Measurements from ENCODE around the gene YKT6.

The YKT6 gene

GRCh38 chr7:44258865-44259546 lies 58.2 kb downstream of the YKT6 start:
- no peak for DNase-seq (ENCODE audit: low read depth)

DNA sequence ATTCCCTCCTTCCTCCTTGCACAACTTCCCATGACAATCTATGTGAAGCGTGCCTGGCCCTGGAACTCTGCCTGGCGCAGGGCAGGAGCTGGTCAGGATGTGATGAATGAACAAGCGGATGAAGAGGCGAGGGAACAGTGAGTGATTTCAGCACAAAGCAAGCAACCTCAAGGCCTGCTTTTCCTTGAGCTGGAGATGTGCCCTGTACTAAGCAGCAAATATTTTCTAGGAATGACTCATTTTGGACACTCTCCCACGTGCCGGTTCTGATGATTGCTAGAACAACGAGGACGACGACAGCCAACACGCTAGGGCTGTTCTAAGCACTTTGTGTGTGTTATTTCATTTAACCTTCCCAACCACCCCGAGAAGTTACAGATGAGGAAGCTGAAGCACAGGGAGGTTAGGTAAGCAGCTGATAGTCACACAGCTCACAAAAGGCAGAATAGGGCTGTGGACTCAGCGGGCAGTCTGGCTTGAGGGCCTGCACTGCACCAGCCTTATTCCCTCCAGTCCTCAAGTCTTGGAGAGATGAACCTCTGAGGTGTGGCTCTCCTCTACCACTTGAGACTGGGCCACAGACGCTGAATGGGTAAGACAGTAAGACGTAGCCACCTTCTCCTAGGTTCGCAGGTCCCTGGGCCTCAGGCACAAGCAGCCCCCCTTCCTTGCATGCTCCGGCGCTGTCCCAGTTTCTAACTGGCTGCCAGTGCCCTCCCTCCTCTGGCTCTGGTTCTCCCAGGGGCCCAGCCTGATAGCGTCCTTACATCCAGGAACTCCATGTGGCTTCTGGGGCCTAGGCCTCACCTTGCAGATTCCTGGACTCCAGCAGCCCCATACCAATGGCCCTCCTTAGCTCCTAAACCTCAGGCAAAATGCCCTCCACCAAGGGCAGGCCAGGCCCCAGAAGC lies 59.0 kb downstream of the YKT6 start:
- DNase-seq (ENCODE audit: low read depth) = peak; percentile 90

DNA sequence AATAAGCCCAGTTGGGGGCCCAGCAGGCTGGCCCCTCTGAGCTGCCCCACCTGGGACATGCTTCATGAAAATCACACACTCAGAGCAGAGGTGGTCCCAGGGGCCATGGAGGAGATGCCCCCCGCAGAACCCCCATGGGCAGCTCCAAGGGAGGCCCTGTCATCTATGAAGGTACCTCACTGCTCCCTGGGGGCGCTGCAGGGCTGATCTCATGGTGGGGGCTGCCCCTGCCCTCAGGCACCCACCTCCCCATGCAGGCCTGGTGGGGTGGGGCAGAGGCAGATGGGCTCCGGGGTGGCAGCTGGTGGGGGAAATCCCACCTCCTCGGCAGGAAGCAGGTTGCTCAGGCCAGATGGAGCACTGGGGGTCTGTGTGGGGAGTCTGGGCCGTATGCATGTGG lies 60.5 kb downstream of the YKT6 start:
- DNase-seq (ENCODE audit: low read depth) = no peak

DNA sequence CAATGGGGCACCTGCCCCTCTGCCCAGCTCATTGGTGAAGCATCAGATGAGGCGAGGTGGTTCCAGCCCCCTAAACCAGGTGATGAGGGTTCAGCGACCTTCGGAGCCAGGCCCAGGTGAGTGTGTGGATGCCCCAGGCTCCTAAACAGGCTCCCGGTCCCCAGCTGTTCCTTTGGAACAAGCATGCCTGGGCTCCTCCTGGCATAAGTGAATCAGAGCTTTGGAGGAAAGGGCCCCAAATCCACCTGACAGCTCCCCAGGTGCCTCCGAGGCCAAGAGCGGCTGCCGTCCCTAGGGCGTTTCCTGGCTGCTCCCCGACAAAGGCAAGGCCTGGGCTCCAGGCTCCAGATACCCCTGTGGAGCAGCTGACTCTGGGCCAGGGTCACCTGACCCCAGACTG lies 61.3 kb downstream of the YKT6 start:
- DNase-seq (ENCODE audit: low read depth) = no peak

GRCh38 chr7:44263326-44264082 lies 62.7 kb downstream of the YKT6 start:
- no peak for DNase-seq (ENCODE audit: low read depth)

All from fibroblast of the conjunctiva (primary cell).